H1 (cell line): ENCODE measurements around the gene PLCB2. TPM values are rescaled to one million over a fixed set of nuclear protein-coding genes. Genes with fewer than 3 reads are reported as not detected.
A peak's percentile ranks its signal among the peaks of the same experiment; 100 is the strongest.

Source experiments
- CTCF ChIA-PET: fragments of 300-600 bp; sonication (Branson Sonifier 250); formaldehyde crosslinking; loops from one replicate; lab custom pipeline; 2021; ENCODE audit not compliant: partially characterized antibody; lab: Charles Lee
- POLR2A ChIA-PET: fragments of 300-600 bp; sonication (Branson Sonifier 250); formaldehyde crosslinking; loops from one replicate; lab custom pipeline; 2021; ENCODE audit warnings: inconsistent platforms; ENCODE audit not compliant: partially characterized antibody; lab: Charles Lee
- DNase-seq, 2 experiments: peaks; one replicate each; pipeline versions ENCODE4 v3.0.0 to v3.0.0-alpha.2; 2010 to 2022; ENCODE audit warnings: low spot score in 2 of 2, low read depth in 1 of 2, mixed read lengths in 1 of 2
- FAIRE-seq: peaks from 2 replicates; lab custom pipeline; 2011; peaks lifted over from hg19 to GRCh38; lab: Jason Lieb, UNC
- H2AFZ ChIP-seq: 2 replicates; pipeline ENCODE4 v1.8.1; 2012; ENCODE audit warnings: low read length, inconsistent platforms
- H2AK5ac ChIP-seq: 2 replicates; pipeline ENCODE4 v1.6.1; 2013; ENCODE audit warnings: low read depth, low read length
- H2BK120ac ChIP-seq: replicated peaks from 2 replicates; pipeline ENCODE3; 2013; ENCODE audit warnings: low read depth, low read length, inconsistent platforms
- H2BK12ac ChIP-seq: 2 replicates; pipeline ENCODE4 v1.6.1; 2013; ENCODE audit warnings: low read depth, low read length
- H2BK15ac ChIP-seq: 2 replicates; pipeline ENCODE4 v1.6.1; 2013; ENCODE audit warnings: low read length
- H2BK20ac ChIP-seq: 2 replicates; pipeline ENCODE4 v1.6.1; 2013; ENCODE audit warnings: low read length
- H2BK5ac ChIP-seq: 2 replicates; pipeline ENCODE4 v1.6.1; 2013; ENCODE audit warnings: low read depth, low read length
- H3K14ac ChIP-seq: 2 replicates; pipeline ENCODE4 v1.6.1; 2013; ENCODE audit warnings: inconsistent platforms; ENCODE audit not compliant: insufficient read length
- H3K18ac ChIP-seq: 2 replicates; pipeline ENCODE4 v1.6.1; 2013; ENCODE audit warnings: low read length; ENCODE audit errors: extremely low read depth
- H3K23ac ChIP-seq: 2 replicates; pipeline ENCODE4 v1.6.1; 2013; ENCODE audit warnings: inconsistent platforms; ENCODE audit not compliant: insufficient read length
- H3K23me2 ChIP-seq: 2 replicates; pipeline ENCODE4 v1.6.1; 2013; ENCODE audit warnings: low read depth, low read length
- H3K27ac ChIP-seq: 2 replicates; pipeline ENCODE4 v1.6.1; 2011; ENCODE audit warnings: low read depth, low read length, inconsistent platforms
- H3K27me3 ChIP-seq, 4 experiments: replicated peaks in 1 of 4; 1 replicate in 1 of 4; 2 replicates in 3 of 4; pipeline versions ENCODE4 v1.6.1 to v1.8.1; 2011 to 2013; ENCODE audit warnings: low read length in 3 of 4, mild to moderate bottlenecking in 3 of 4, inconsistent platforms in 2 of 4, mixed read lengths in 2 of 4, moderate library complexity in 1 of 4; ENCODE audit not compliant: control insufficient read depth in 3 of 4, insufficient read depth in 3 of 4; ENCODE audit errors: extremely low read depth in 1 of 4
- H3K36me3 ChIP-seq, 4 experiments: 2 replicates each; pipeline versions ENCODE4 v1.6.1 to v1.8.1; 2011 to 2013; ENCODE audit warnings: mild to moderate bottlenecking in 4 of 4, low read length in 3 of 4, moderate library complexity in 2 of 4, control low read depth in 1 of 4, inconsistent platforms in 1 of 4; ENCODE audit not compliant: insufficient read depth in 4 of 4, control insufficient read depth in 2 of 4
- H3K4ac ChIP-seq: replicated peaks from 2 replicates; pipeline ENCODE3; 2013; ENCODE audit warnings: low read length, low read depth, mixed read lengths, inconsistent platforms; ENCODE audit not compliant: insufficient read length
- H3K4me1 ChIP-seq, 4 experiments: replicated peaks in 1 of 4; 1 replicate in 1 of 4; 2 replicates in 3 of 4; pipeline versions ENCODE4 v1.6.1 to v1.8.1; 2011 to 2013; ENCODE audit warnings: low read length in 3 of 4, inconsistent platforms in 2 of 4, mixed read lengths in 1 of 4; ENCODE audit not compliant: insufficient read depth in 4 of 4, control insufficient read depth in 3 of 4
- H3K4me2 ChIP-seq, 2 experiments: 2 replicates each; pipeline versions ENCODE4 v1.6.1 to v1.8.1; 2011 to 2013; ENCODE audit warnings: low read depth in 2 of 2, low read length in 2 of 2, control low read depth in 1 of 2, inconsistent platforms in 1 of 2, mild to moderate bottlenecking in 1 of 2; ENCODE audit not compliant: insufficient read depth in 1 of 2
- H3K4me3 ChIP-seq, 4 experiments: fragments of 200-600, 300-600 bp in 1 of 4; sonication (generic), shearing (Covaris generic), sonication (Bioruptor Twin) in 1 of 4; 2 replicates each; pipeline versions ENCODE4 v1.5.1 to v1.8.1; 2011 to 2016; ENCODE audit warnings: low read length in 4 of 4, low read depth in 3 of 4, control low read depth in 2 of 4, inconsistent platforms in 2 of 4, mild to moderate bottlenecking in 2 of 4, mixed read lengths in 1 of 4, moderate library complexity in 1 of 4; ENCODE audit not compliant: insufficient read depth in 2 of 4; ENCODE audit errors: extremely low read depth in 1 of 4
- H3K56ac ChIP-seq: replicated peaks from 2 replicates; pipeline ENCODE3; 2013; ENCODE audit warnings: low read depth, mild to moderate bottlenecking, mixed read lengths, low read length, inconsistent platforms; ENCODE audit not compliant: insufficient read length
- H3K79me1 ChIP-seq: 2 replicates; pipeline ENCODE4 v1.6.1; 2013; ENCODE audit warnings: low read depth, low read length, control low read depth
- H3K79me2 ChIP-seq, 2 experiments: 2 replicates each; pipeline versions ENCODE4 v1.6.1 to v1.8.1; 2012 to 2013; ENCODE audit warnings: low read length in 2 of 2, mild to moderate bottlenecking in 2 of 2, inconsistent platforms in 1 of 2; ENCODE audit not compliant: insufficient read depth in 2 of 2, control insufficient read depth in 1 of 2
- H3K9ac ChIP-seq, 4 experiments: replicated peaks in 1 of 4; 1 replicate in 1 of 4; 2 replicates in 3 of 4; pipeline versions ENCODE4 v1.6.1 to v1.8.1; 2011 to 2013; ENCODE audit warnings: low read depth in 3 of 4, low read length in 3 of 4, control low read depth in 2 of 4, mild to moderate bottlenecking in 2 of 4, moderate library complexity in 2 of 4, inconsistent platforms in 1 of 4; ENCODE audit errors: extremely low read depth in 1 of 4
- H3K9me3 ChIP-seq, 2 experiments: 2 replicates each; pipeline versions ENCODE4 v1.6.1 to v1.8.1; 2012 to 2013; ENCODE audit warnings: mild to moderate bottlenecking in 2 of 2, moderate library complexity in 2 of 2, control low read depth in 1 of 2, inconsistent platforms in 1 of 2, low read depth in 1 of 2, low read length in 1 of 2, mixed read lengths in 1 of 2; ENCODE audit not compliant: insufficient read depth in 2 of 2
- H4K20me1 ChIP-seq, 2 experiments: replicated peaks in 1 of 2; 2 replicates each; pipeline versions ENCODE3 to v1.8.1; 2011 to 2013; ENCODE audit warnings: inconsistent platforms in 2 of 2, low read length in 2 of 2, mild to moderate bottlenecking in 1 of 2; ENCODE audit not compliant: insufficient read depth in 2 of 2, control insufficient read depth in 1 of 2
- H4K5ac ChIP-seq: 2 replicates; pipeline ENCODE4 v1.6.1; 2013; ENCODE audit warnings: low read length, low read depth, mixed read lengths, inconsistent platforms; ENCODE audit not compliant: insufficient read length
- H4K8ac ChIP-seq: 2 replicates; pipeline ENCODE4 v1.8.0; 2013; ENCODE audit warnings: mild to moderate bottlenecking, moderate library complexity, low read length, inconsistent platforms; ENCODE audit not compliant: insufficient read depth; ENCODE audit errors: extremely low read depth
- H4K91ac ChIP-seq: replicated peaks from 2 replicates; pipeline ENCODE3; 2013; ENCODE audit warnings: low read length, mixed read lengths, inconsistent platforms; ENCODE audit not compliant: insufficient read length
- ASH2L ChIP-seq: fragments of 200-600, 300-600 bp; sonication (generic); IDR thresholded peaks from one replicate; pipeline ENCODE4 v1.7.1; 2017; ENCODE audit warnings: low read length
- ATF3 ChIP-seq: IDR thresholded peaks from 2 replicates; pipeline ENCODE4 v1.6.1; 2011; ENCODE audit warnings: low read depth, mild to moderate bottlenecking, low read length; ENCODE audit not compliant: insufficient read depth
- BRCA1 ChIP-seq: IDR thresholded peaks from 2 replicates; pipeline ENCODE4 v1.6.1; 2012; ENCODE audit warnings: low read depth, low read length, improper control_type of control experiment
- CEBPB ChIP-seq: IDR thresholded peaks from 2 replicates; pipeline ENCODE4 v1.6.1; 2012; ENCODE audit warnings: low read depth, low read length
- HDAC2 ChIP-seq, 2 experiments: fragments of 300-600 bp in 1 of 2; sonication (generic) in 1 of 2; IDR thresholded peaks; 2 replicates each; pipeline ENCODE4 v1.6.1; 2011 to 2012; ENCODE audit warnings: low read depth in 2 of 2, low read length in 2 of 2, mild to moderate bottlenecking in 2 of 2, moderate library complexity in 2 of 2, borderline replicate concordance in 1 of 2, inconsistent platforms in 1 of 2
- KDM4A ChIP-seq: IDR thresholded peaks from one replicate; pipeline ENCODE4 v1.7.1; 2012; ENCODE audit warnings: low read depth, mild to moderate bottlenecking, moderate library complexity, low read length, inconsistent platforms; ENCODE audit not compliant: severe bottlenecking
- MAFK ChIP-seq: IDR thresholded peaks from 2 replicates; pipeline ENCODE4 v1.6.1; 2012; ENCODE audit warnings: low read depth, mild to moderate bottlenecking, improper control_type of control experiment, low read length
- NRF1 ChIP-seq: IDR thresholded peaks from 2 replicates; pipeline ENCODE4 v1.6.1; 2011; ENCODE audit warnings: mild to moderate bottlenecking, low read depth, low read length, improper control_type of control experiment
- RBBP5 ChIP-seq: IDR thresholded peaks from 2 replicates; pipeline ENCODE4 v1.7.1; 2012; ENCODE audit warnings: low read depth, mild to moderate bottlenecking, inconsistent platforms, low read length, moderate library complexity, borderline replicate concordance
- TAF7 ChIP-seq: optimal IDR thresholded peaks from 2 replicates; pipeline ENCODE3; 2011; ENCODE audit warnings: low read depth, mild to moderate bottlenecking, inconsistent platforms, low read length, moderate library complexity, borderline replicate concordance
- TCF12 ChIP-seq: IDR thresholded peaks from 2 replicates; pipeline ENCODE4 v1.6.1; 2011; ENCODE audit warnings: low read depth, mild to moderate bottlenecking, low read length
- WGBS, 2 experiments: shearing (Covaris generic) in 1 of 2; methylation state at CpG; one replicate each; pipeline versions ENCODE4 v1.1.6 to v1.1.7; 2013 to 2015; ENCODE audit warnings: low lambda C conversion rate in 2 of 2, mixed read lengths in 2 of 2, inconsistent platforms in 1 of 2, low coverage in 1 of 2, missing lambda C conversion rate in 1 of 2; ENCODE audit not compliant: insufficient replicate concordance in 2 of 2, insufficient coverage in 1 of 2, insufficient read length in 1 of 2; ENCODE audit errors: extremely low coverage in 1 of 2, missing lambda C conversion rate in 1 of 2; 5-methylcytosine and 5-hydroxymethylcytosine counted together
- polyA plus RNA-seq, 7 experiments: library from polyadenylated mRNA; depleted of rRNA in 3 of 7; stranded (reverse) in 5 of 7; unstranded in 2 of 7; fragments of >200 nt in 5 of 7; fragments of 200-250 nt in 2 of 7; gene quantifications; 1 replicate in 5 of 7; 2 replicates in 1 of 7; 4 replicates in 1 of 7; pipeline versions ENCODE4 v1.2.1 to v1.2.3, GENCODE V29; 2011 to 2013; ENCODE audit warnings: missing spikeins in 2 of 7, mixed read lengths in 2 of 7
- total RNA-seq: library from RNA; stranded (reverse); fragmentation: NEBNext Ultra II Directional; extraction: Animal tissue kit (Norgen Biotek cat#: 25700); gene quantifications from 2 replicates; pipeline ENCODE4 v1.2.1, GENCODE V29; 2021

Gene PLCB2
- total and polyA plus RNA-seq, 2 of the 8 experiments (the other 6 are each of a cell fraction or from before 2014, with no cell fraction given): 7.2 to 8.4 TPM

GRCh38 chr15:40347559-40348473 is 40.1 kb upstream of the PLCB2 start:
- H3K9ac ChIP-seq: no peak overlapping the region
- H3K27me3 ChIP-seq: no peaks in the 10 kb centered on the region
- no peaks in the 10 kb centered on the region for H4K20me1 ChIP-seq
- peaks cover 0 to 10% (median 2%) of the 10 kb centered on the region in 4 experiments; a peak in 4 of 7 replicates for H3K4me1 ChIP-seq
- no peak for FAIRE-seq
- H4K8ac ChIP-seq: peak overlapping the region; percentile 3; the same call in 1 of the 2 replicates
- H4K91ac ChIP-seq: no peak overlapping the region
- no peak overlapping the region for H2BK20ac ChIP-seq
- no peaks in the 10 kb centered on the region for H3K36me3 ChIP-seq
- DNase-seq: no peak
- no peak overlapping the region for H3K4me2 ChIP-seq
- no peak overlapping the region for H2BK120ac ChIP-seq
- H3K18ac ChIP-seq: no peak overlapping the region
- no peak overlapping the region for H2AFZ ChIP-seq
- no peak overlapping the region for H3K27ac ChIP-seq
- no peak overlapping the region for H3K4me3 ChIP-seq
- H2BK12ac ChIP-seq: no peak overlapping the region
- H3K23me2 ChIP-seq: peaks cover 2% of the 10 kb centered on the region; the same call in 1 of the 2 replicates
- POLR2A ChIA-PET: no interaction called here
- H3K4ac ChIP-seq: no peak overlapping the region
- WGBS, 2 experiments: 92% methylated on average over 7 of the region's 11 CpGs; no CpG with 5 or more reads in 1 of the 2 experiments
- H3K14ac ChIP-seq: no peak overlapping the region
- H3K79me2 ChIP-seq: no peaks in the 10 kb centered on the region
- CTCF ChIA-PET: interaction anchor here (0.8 to 27.4 kb wide), 5 partner anchors 8 to 77 kb away, joined by 3 to 452 read pairs (median 3); partner anchors contain the start of genes CCDC9B and KNSTRN
- no peaks in the 10 kb centered on the region for H3K9me3 ChIP-seq
- H3K79me1 ChIP-seq: no peaks in the 10 kb centered on the region
- H3K23ac ChIP-seq: no peak overlapping the region
- H3K56ac ChIP-seq: no peak overlapping the region
- no peak overlapping the region for H2BK15ac ChIP-seq
- no peak overlapping the region for H4K5ac ChIP-seq
- no peak overlapping the region for H2AK5ac ChIP-seq
- no peak overlapping the region for H2BK5ac ChIP-seq
- TF ChIP-seq ATF3: no peak
- no peak for TF ChIP-seq RBBP5
- no peak for TF ChIP-seq ASH2L
- no peak for TF ChIP-seq HDAC2 (IDR thresholded peaks at IDR 0.05; ENCODE audit: borderline replicate concordance in 1 of 2, low read depth in 2 of 2, low read length in 2 of 2)
- no peak for TF ChIP-seq TAF7
- TF ChIP-seq TCF12: no peak
- no peak for TF ChIP-seq BRCA1
- TF ChIP-seq KDM4A: no peak
- TF ChIP-seq MAFK: no peak
- no peak for TF ChIP-seq CEBPB
- TF ChIP-seq NRF1: no peak
